HEK293T (cell line): ENCODE results near the gene CHCHD5.

Experiments used
- ARNT ChIP-seq: fragments of 450-650 bp; IDR thresholded peaks from 2 replicates; pipeline ENCODE4 v1.6.1; 2017; ENCODE audit warnings: mild to moderate bottlenecking
- BHLHE40 ChIP-seq: fragments of 450-650 bp; IDR thresholded peaks from 2 replicates; pipeline ENCODE4 v1.6.1; 2016; ENCODE audit warnings: mild to moderate bottlenecking, moderate library complexity, borderline replicate concordance
- FOXK2 ChIP-seq: fragments of 450-650 bp; IDR thresholded peaks from 2 replicates; pipeline ENCODE4 v1.6.1; 2016; ENCODE audit warnings: mild to moderate bottlenecking
- FOXM1 ChIP-seq: fragments of 450-650 bp; IDR thresholded peaks from 2 replicates; pipeline ENCODE4 v1.6.1; 2017; ENCODE audit warnings: mild to moderate bottlenecking, borderline replicate concordance
- LEF1 ChIP-seq: fragments of 450-650 bp; IDR thresholded peaks from 2 replicates; pipeline ENCODE4 v1.6.1; 2017; ENCODE audit warnings: mild to moderate bottlenecking, borderline replicate concordance
- NFRKB ChIP-seq: fragments of 450-650 bp; IDR thresholded peaks from 2 replicates; pipeline ENCODE4 v1.6.1; 2016; ENCODE audit warnings: mild to moderate bottlenecking, moderate library complexity
- SP1 ChIP-seq: fragments of 450-650 bp; IDR thresholded peaks from 2 replicates; pipeline ENCODE4 v1.6.1; 2017
- SUZ12 ChIP-seq: fragments of 450-650 bp; IDR thresholded peaks from 2 replicates; pipeline ENCODE4 v1.6.1; 2016; ENCODE audit warnings: mild to moderate bottlenecking
- TF ChIP-seq, protein P1 (sequence below): fragments of 450-650 bp; IDR thresholded peaks from 2 replicates; pipeline ENCODE4 v1.6.1; 2016

DNA sequence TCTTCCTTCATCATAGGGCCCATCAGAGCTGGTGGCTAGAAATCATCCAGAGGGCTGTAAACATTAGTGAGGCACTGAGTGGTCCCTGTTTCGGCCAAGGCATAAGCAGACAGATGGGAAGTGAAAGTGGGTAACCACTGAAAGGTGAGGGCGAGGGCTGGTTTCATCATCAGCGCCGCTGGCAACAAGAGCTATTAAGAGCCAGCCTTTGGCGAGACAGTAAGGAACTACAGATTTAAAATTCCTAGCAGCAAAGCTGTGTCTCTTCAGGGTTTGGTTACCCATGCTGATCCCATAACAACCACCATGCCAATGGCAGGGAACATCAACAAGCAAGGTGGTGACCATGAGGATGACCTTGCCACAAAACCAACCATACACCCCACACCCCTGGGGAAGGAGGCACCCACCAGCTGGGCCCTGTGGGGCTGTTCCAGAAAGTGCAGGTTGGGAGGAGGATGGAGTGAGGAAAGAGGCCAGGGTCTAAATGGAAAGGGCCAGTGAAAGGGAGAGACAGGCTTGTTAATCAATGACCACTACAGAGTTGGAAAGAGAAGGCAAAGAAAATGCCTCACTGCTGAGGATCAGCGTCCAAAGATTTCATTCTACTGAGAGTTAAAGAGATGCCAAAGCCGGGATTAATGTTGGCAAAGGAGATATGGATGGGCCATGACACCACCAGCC, 52.3 kb downstream of the CHCHD5 start:
- TF ChIP-seq BHLHE40 (no peak), FOXK2 (no peak), FOXM1 (no peak), NFRKB (no peak), SUZ12 (no peak), LEF1 (no peak), ARNT (no peak), SP1 (no peak)
- TF ChIP-seq, protein P1, sequence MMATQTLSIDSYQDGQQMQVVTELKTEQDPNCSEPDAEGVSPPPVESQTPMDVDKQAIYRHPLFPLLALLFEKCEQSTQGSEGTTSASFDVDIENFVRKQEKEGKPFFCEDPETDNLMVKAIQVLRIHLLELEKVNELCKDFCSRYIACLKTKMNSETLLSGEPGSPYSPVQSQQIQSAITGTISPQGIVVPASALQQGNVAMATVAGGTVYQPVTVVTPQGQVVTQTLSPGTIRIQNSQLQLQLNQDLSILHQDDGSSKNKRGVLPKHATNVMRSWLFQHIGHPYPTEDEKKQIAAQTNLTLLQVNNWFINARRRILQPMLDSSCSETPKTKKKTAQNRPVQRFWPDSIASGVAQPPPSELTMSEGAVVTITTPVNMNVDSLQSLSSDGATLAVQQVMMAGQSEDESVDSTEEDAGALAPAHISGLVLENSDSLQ, result no peak
